ENCODE results near the gene SHROOM3.

Gene SHROOM3

GRCh38 chr4:76753814-76754213 lies 318.8 kb downstream of the SHROOM3 start:
- peak overlapping the region; percentile 1 for H3K4me3 ChIP-seq (ENCODE audit: low read depth, low read length)
- TF ChIP-seq CTCF (conservative IDR thresholded peaks at IDR 0.05; ENCODE audit: low read depth, low read length), result no peak
- DNase-seq (ENCODE audit: low read depth), result peak; percentile 87

GRCh38 chr4:76754439-76754838 lies 319.4 kb downstream of the SHROOM3 start:
- no peak for TF ChIP-seq CTCF (conservative IDR thresholded peaks at IDR 0.05; ENCODE audit: low read depth, low read length)
- DNase-seq (ENCODE audit: low read depth), result no peak
- H3K4me3 ChIP-seq (ENCODE audit: low read depth, low read length), result no peak overlapping the region

- peak; percentile 49 for DNase-seq (ENCODE audit: low read depth)
Observed at GRCh38 chr4:76755756-76756155, 320.7 kb downstream of the SHROOM3 start.

GRCh38 chr4:76756416-76756815 lies 321.4 kb downstream of the SHROOM3 start:
- TF ChIP-seq CTCF (conservative IDR thresholded peaks at IDR 0.05; ENCODE audit: low read depth, low read length), result no peak
- DNase-seq (ENCODE audit: low read depth), result no peak
- no peak overlapping the region for H3K4me3 ChIP-seq (ENCODE audit: low read depth, low read length)

More at GRCh38 chr4:76755756-76756155, 320.7 kb downstream of the SHROOM3 start:
- TF ChIP-seq CTCF (conservative IDR thresholded peaks at IDR 0.05; ENCODE audit: low read depth, low read length), result no peak
- H3K4me3 ChIP-seq (ENCODE audit: low read depth, low read length), result no peak overlapping the region

DNA sequence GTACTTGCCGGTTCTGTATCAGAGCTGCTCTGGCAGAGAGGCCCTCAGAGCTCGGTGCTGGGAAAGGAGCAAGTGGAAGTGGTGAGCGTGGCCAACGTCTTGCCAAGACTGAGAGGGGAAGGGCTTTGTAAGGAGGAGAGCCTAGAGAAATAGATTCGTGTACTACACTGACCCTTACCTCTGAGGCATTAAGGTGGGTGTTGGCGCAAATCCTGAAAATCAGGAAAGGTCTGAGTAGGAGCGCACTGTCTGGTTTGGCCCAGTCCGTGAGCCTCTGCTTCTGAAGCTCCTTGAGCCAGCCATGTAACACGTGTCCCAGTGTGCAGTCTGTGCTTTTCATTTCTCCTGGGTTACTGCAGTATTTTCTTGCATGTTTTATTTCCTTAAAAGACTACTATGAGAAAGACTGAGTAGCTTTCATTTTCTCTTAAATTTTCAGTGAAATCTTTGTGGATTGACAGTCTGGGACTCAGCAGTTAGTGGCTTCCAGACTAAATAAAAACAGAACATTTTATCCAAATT lies 322.4 kb downstream of the SHROOM3 start:
- TF ChIP-seq CTCF (conservative IDR thresholded peaks at IDR 0.05; ENCODE audit: low read depth, low read length), result no peak
- no peak for DNase-seq (ENCODE audit: low read depth)
- no peak overlapping the region for H3K4me3 ChIP-seq (ENCODE audit: low read depth, low read length)

DNA sequence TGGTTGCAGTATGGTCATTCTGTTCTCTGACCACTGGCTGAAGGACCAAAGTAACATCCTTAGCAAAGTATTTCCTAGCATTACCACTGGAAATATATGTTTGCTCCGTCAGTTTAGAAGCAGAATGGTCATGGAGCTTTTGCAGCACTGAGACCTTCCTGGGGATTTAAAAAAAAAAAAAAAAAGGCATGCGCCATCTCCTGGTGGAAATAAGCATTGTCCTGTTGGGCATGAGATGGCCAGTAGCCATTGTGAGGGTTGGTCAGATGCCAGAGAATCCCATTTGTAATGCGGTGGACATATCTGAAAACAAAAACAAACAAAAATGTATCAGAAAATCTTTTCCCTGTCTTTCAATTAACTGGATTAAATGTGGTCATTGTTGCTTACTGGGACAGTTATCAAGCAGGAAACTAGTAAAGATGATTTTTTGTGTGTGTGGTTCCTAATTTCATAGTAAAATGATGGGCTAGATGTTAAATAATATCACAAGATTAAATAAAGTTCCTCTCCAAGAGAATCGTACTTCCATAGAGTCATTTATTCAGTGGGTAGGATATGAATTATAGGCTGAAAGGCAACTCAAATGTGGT lies 323.4 kb downstream of the SHROOM3 start:
- no peak overlapping the region for H3K4me3 ChIP-seq (ENCODE audit: low read depth, low read length)
- TF ChIP-seq CTCF (conservative IDR thresholded peaks at IDR 0.05; ENCODE audit: low read depth, low read length), result peak; percentile 79
- DNase-seq (ENCODE audit: low read depth), result peak; percentile 89

- no peak for TF ChIP-seq CTCF (conservative IDR thresholded peaks at IDR 0.05; ENCODE audit: low read depth, low read length)
- no peak for DNase-seq (ENCODE audit: low read depth)
- H3K4me3 ChIP-seq (ENCODE audit: low read depth, low read length), result no peak overlapping the region
Observed at GRCh38 chr4:76758996-76759395, 324.0 kb downstream of the SHROOM3 start.
